Measurements from ENCODE around the gene HOXC13. TPM values are rescaled to one million over a fixed set of nuclear protein-coding genes. Genes with fewer than 3 reads are reported as not detected.

The HOXC13 gene
- polyA plus RNA-seq, 1 donor (not counting 4 experiments of a cell fraction or from before 2014, with no cell fraction given) = 4.8 TPM

DNA sequence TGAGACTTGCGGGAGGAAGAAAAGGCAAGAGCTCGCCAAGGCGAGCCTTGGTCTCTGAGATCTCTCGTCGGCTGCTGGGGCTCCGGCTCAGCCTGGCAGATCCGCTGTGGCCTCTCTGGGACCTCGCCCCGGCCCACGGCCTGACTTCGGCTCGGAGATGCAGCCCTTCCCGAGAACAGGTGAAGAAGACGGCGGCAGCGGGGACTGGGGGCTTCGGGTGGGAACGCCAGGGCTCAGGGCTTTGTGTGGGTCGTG lies 55.3 kb downstream of the HOXC13 start:
- H3K27me3 ChIP-seq (ENCODE audit: control insufficient read depth, extremely low read depth, insufficient read depth, low read length) = no peaks in the 10 kb centered on the region

DNA sequence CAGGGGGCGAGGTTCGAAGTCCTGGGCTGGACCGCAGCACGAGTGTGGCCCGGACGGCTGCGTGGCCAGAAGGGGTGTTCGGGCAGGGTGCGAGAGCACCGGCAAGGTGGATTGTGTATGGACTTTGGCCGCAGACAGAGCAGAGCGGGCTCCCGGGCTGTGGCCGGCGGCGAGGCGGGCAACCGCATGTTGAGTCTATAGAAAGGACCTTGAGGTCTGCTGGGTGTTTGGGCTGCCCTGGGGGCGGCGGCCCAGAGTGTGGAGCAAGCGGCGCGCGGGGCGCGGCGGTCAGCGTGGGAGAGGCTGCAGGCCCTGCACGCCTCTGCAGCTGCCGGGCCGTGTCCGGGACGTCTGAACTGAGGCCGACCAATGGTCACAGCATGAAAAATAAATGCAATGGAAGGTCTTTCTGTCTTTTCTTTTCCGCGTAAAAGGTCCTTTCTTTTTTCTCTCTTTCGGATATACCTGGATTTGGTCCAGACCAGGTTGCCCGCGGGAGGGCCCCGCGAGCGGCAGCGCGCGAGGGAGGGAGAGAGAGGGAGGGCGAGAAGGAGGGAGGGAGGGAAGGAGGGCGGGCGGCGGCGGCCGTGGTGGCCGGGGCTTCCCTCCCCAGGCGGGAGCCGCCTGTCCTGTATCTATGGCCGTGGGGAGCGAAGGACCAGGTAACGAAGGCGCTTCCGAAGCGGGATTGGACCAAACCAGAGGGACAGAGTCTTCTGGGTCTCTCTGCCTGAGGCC lies 55.8 kb downstream of the HOXC13 start:
- no peak for FAIRE-seq
- no peaks in the 10 kb centered on the region for H3K9me1 ChIP-seq (ENCODE audit: control insufficient read depth, extremely low read depth, insufficient read depth, low read length)
- peak overlapping the region; percentile 97 for H3K9ac ChIP-seq (ENCODE audit: control insufficient read depth, extremely low read depth, insufficient read depth, low read length)
- peak overlapping the region; percentile 45 to 90 (median 89) for H3K4me3 ChIP-seq (ENCODE audit: control insufficient read depth in 2 of 3, extremely low read depth in 1 of 3, insufficient read depth in 2 of 3, low read depth in 1 of 3, low read length in 3 of 3)
- H3K79me2 ChIP-seq (ENCODE audit: control insufficient read depth, insufficient read depth, low read length) = peaks cover 95% of the 10 kb centered on the region
- TF ChIP-seq, protein P1, sequence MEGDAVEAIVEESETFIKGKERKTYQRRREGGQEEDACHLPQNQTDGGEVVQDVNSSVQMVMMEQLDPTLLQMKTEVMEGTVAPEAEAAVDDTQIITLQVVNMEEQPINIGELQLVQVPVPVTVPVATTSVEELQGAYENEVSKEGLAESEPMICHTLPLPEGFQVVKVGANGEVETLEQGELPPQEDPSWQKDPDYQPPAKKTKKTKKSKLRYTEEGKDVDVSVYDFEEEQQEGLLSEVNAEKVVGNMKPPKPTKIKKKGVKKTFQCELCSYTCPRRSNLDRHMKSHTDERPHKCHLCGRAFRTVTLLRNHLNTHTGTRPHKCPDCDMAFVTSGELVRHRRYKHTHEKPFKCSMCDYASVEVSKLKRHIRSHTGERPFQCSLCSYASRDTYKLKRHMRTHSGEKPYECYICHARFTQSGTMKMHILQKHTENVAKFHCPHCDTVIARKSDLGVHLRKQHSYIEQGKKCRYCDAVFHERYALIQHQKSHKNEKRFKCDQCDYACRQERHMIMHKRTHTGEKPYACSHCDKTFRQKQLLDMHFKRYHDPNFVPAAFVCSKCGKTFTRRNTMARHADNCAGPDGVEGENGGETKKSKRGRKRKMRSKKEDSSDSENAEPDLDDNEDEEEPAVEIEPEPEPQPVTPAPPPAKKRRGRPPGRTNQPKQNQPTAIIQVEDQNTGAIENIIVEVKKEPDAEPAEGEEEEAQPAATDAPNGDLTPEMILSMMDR (optimal IDR thresholded peaks at IDR 0.05 in 1 of 3, IDR thresholded peaks at IDR 0.05 in 1 of 3, conservative IDR thresholded peaks at IDR 0.05 in 1 of 3; ENCODE audit: extremely low read depth in 1 of 3, insufficient read depth in 2 of 3, low read length in 3 of 3) = no peak
- TF ChIP-seq EZH2 (IDR thresholded peaks at IDR 0.05; ENCODE audit: low read length) = no peak
- H4K20me1 ChIP-seq (ENCODE audit: control insufficient read depth, extremely low read depth, insufficient read depth, low read length) = no peaks in the 10 kb centered on the region
- H3K36me3 ChIP-seq (ENCODE audit: control insufficient read depth in 2 of 2, extremely low read depth in 1 of 2, insufficient read depth in 2 of 2, low read length in 2 of 2) = peaks cover 0 to 2% of the 10 kb centered on the region in 2 experiments
- no peak for DNase-seq (ENCODE audit: low read depth, low spot score)
- peaks cover 33% of the 10 kb centered on the region for H3K4me1 ChIP-seq (ENCODE audit: control insufficient read depth, extremely low read depth, insufficient read depth, low read length)
- peak overlapping the region; percentile 95 for H3K27ac ChIP-seq (ENCODE audit: control insufficient read depth, insufficient read depth, low read length)
- peak overlapping the region; percentile 58 for H2AFZ ChIP-seq (ENCODE audit: control insufficient read depth, low read length)
- H3K4me2 ChIP-seq (ENCODE audit: control insufficient read depth, extremely low read depth, insufficient read depth, low read depth, low read length) = peak overlapping the region; percentile 98
- dilution Hi-C loops (cut with MboI; ENCODE audit: extremely low pct_ligation_motif_present, low sequenced_read_pairs) = no loop called here
- H3K27me3 ChIP-seq (ENCODE audit: control insufficient read depth, extremely low read depth, insufficient read depth, low read length) = no peaks in the 10 kb centered on the region
- H3K9me3 ChIP-seq (ENCODE audit: control insufficient read depth, low read depth, low read length) = no peaks in the 10 kb centered on the region

More for the DNA sequence above, 55.3 kb downstream of the HOXC13 start:
- FAIRE-seq (no peak), DNase-seq (ENCODE audit: low read depth, low spot score) (no peak)
- peak overlapping the region; percentile 97 for H3K9ac ChIP-seq (ENCODE audit: control insufficient read depth, extremely low read depth, insufficient read depth, low read length)
- H3K4me1 ChIP-seq (ENCODE audit: control insufficient read depth, extremely low read depth, insufficient read depth, low read length) = peaks cover 34% of the 10 kb centered on the region
- H3K9me3 ChIP-seq (ENCODE audit: control insufficient read depth, low read depth, low read length) = no peaks in the 10 kb centered on the region
- H3K79me2 ChIP-seq (ENCODE audit: control insufficient read depth, insufficient read depth, low read length) = peaks cover 97% of the 10 kb centered on the region
- peak overlapping the region; percentile 98 for H3K4me2 ChIP-seq (ENCODE audit: control insufficient read depth, extremely low read depth, insufficient read depth, low read depth, low read length)
- H3K4me3 ChIP-seq (ENCODE audit: control insufficient read depth in 2 of 3, extremely low read depth in 1 of 3, insufficient read depth in 2 of 3, low read depth in 1 of 3, low read length in 3 of 3) = peak overlapping the region; percentile 45 to 90 (median 89)
- peak overlapping the region; percentile 95 for H3K27ac ChIP-seq (ENCODE audit: control insufficient read depth, insufficient read depth, low read length)
- peaks cover 0 to 2% of the 10 kb centered on the region in 2 experiments for H3K36me3 ChIP-seq (ENCODE audit: control insufficient read depth in 2 of 2, extremely low read depth in 1 of 2, insufficient read depth in 2 of 2, low read length in 2 of 2)
- no peaks in the 10 kb centered on the region for H3K9me1 ChIP-seq (ENCODE audit: control insufficient read depth, extremely low read depth, insufficient read depth, low read length)
- H2AFZ ChIP-seq (ENCODE audit: control insufficient read depth, low read length) = no peak overlapping the region
- TF ChIP-seq, protein P1 (optimal IDR thresholded peaks at IDR 0.05 in 1 of 3, IDR thresholded peaks at IDR 0.05 in 1 of 3, conservative IDR thresholded peaks at IDR 0.05 in 1 of 3; ENCODE audit: extremely low read depth in 1 of 3, insufficient read depth in 2 of 3, low read length in 3 of 3) = no peak
- TF ChIP-seq EZH2 (IDR thresholded peaks at IDR 0.05; ENCODE audit: low read length) = no peak
- dilution Hi-C loops (cut with MboI; ENCODE audit: extremely low pct_ligation_motif_present, low sequenced_read_pairs) = no loop called here
- H4K20me1 ChIP-seq (ENCODE audit: control insufficient read depth, extremely low read depth, insufficient read depth, low read length) = no peaks in the 10 kb centered on the region

Data from keratinocyte (primary cell).